Measurements from ENCODE around the gene ZNF618. TPM values are rescaled to one million over a fixed set of nuclear protein-coding genes. Genes with fewer than 3 reads are reported as not detected.

The ZNF618 gene
- polyA plus RNA-seq, 1 donor (not counting 4 experiments of a cell fraction or from before 2014, with no cell fraction given) = 2.5 TPM

DNA sequence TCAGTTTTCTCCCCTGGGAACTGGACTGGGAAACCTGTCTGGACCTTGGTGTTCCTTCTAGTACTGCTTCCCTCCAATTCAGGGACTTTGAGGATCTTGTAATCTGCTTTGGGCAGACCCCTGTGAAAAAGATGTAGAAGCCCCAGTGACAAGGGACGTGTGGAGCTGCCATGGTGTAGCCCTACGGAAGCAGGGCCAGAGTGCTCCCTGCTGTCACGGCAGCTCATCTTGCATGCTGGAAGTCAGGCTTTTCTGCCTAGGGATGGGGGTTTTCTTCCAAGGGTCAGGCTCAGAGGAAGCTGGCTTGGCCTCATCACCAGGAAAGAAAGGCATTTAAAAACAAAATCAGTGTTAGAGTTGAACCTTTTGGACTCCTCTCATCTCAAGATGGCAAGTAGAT, 115.6 kb downstream of the ZNF618 start:
- dilution Hi-C loops (cut with MboI; ENCODE audit: extremely low pct_ligation_motif_present, low sequenced_read_pairs) = no loop called here
- H4K20me1 ChIP-seq (ENCODE audit: control insufficient read depth, extremely low read depth, insufficient read depth, low read length) = no peaks in the 10 kb centered on the region
- H3K4me1 ChIP-seq (ENCODE audit: control insufficient read depth, extremely low read depth, insufficient read depth, low read length) = no peaks in the 10 kb centered on the region
- DNase-seq (ENCODE audit: low read depth, low spot score) (no peak), FAIRE-seq (no peak)
- H3K27ac ChIP-seq (ENCODE audit: control insufficient read depth, insufficient read depth, low read length) = no peak overlapping the region
- H3K79me2 ChIP-seq (ENCODE audit: control insufficient read depth, insufficient read depth, low read length) = no peaks in the 10 kb centered on the region
- H3K4me2 ChIP-seq (ENCODE audit: control insufficient read depth, extremely low read depth, insufficient read depth, low read depth, low read length) = no peak overlapping the region
- H3K9me3 ChIP-seq (ENCODE audit: control insufficient read depth, low read depth, low read length) = no peaks in the 10 kb centered on the region
- peaks cover 4% of the 10 kb centered on the region for H3K9me1 ChIP-seq (ENCODE audit: control insufficient read depth, extremely low read depth, insufficient read depth, low read length)
- no peaks in the 10 kb centered on the region for H3K27me3 ChIP-seq (ENCODE audit: control insufficient read depth, extremely low read depth, insufficient read depth, low read length)
- H3K36me3 ChIP-seq (ENCODE audit: control insufficient read depth in 2 of 2, extremely low read depth in 1 of 2, insufficient read depth in 2 of 2, low read length in 2 of 2) = peaks cover 0 to 9% of the 10 kb centered on the region in 2 experiments
- no peak for TF ChIP-seq CTCF (optimal IDR thresholded peaks at IDR 0.05 in 1 of 3, IDR thresholded peaks at IDR 0.05 in 1 of 3, conservative IDR thresholded peaks at IDR 0.05 in 1 of 3; ENCODE audit: extremely low read depth in 1 of 3, insufficient read depth in 2 of 3, low read length in 3 of 3)
- no peak for TF ChIP-seq EZH2 (IDR thresholded peaks at IDR 0.05; ENCODE audit: low read length)
- H3K9ac ChIP-seq (ENCODE audit: control insufficient read depth, extremely low read depth, insufficient read depth, low read length) = no peak overlapping the region
- H2AFZ ChIP-seq (ENCODE audit: control insufficient read depth, low read length) = no peak overlapping the region
- no peak overlapping the region for H3K4me3 ChIP-seq (ENCODE audit: control insufficient read depth in 2 of 3, extremely low read depth in 1 of 3, insufficient read depth in 2 of 3, low read depth in 1 of 3, low read length in 3 of 3)

- no peak for FAIRE-seq
- peaks cover 4% of the 10 kb centered on the region for H3K9me1 ChIP-seq (ENCODE audit: control insufficient read depth, extremely low read depth, insufficient read depth, low read length)
- dilution Hi-C loops (cut with MboI; ENCODE audit: extremely low pct_ligation_motif_present, low sequenced_read_pairs) = no loop called here
These were observed 116.3 kb downstream of the ZNF618 start for GRCh38 chr9:113992276-113992951.

More at GRCh38 chr9:113992276-113992951, 116.3 kb downstream of the ZNF618 start:
- no peak overlapping the region for H3K4me3 ChIP-seq (ENCODE audit: control insufficient read depth in 2 of 3, extremely low read depth in 1 of 3, insufficient read depth in 2 of 3, low read depth in 1 of 3, low read length in 3 of 3)
- DNase-seq (ENCODE audit: low read depth, low spot score) = no peak
- H4K20me1 ChIP-seq (ENCODE audit: control insufficient read depth, extremely low read depth, insufficient read depth, low read length) = no peaks in the 10 kb centered on the region
- H3K4me1 ChIP-seq (ENCODE audit: control insufficient read depth, extremely low read depth, insufficient read depth, low read length) = no peaks in the 10 kb centered on the region
- H3K9me3 ChIP-seq (ENCODE audit: control insufficient read depth, low read depth, low read length) = no peaks in the 10 kb centered on the region
- H3K4me2 ChIP-seq (ENCODE audit: control insufficient read depth, extremely low read depth, insufficient read depth, low read depth, low read length) = no peak overlapping the region
- H3K9ac ChIP-seq (ENCODE audit: control insufficient read depth, extremely low read depth, insufficient read depth, low read length) = no peak overlapping the region
- peaks cover 0 to 9% of the 10 kb centered on the region in 2 experiments for H3K36me3 ChIP-seq (ENCODE audit: control insufficient read depth in 2 of 2, extremely low read depth in 1 of 2, insufficient read depth in 2 of 2, low read length in 2 of 2)
- TF ChIP-seq CTCF (optimal IDR thresholded peaks at IDR 0.05 in 1 of 3, IDR thresholded peaks at IDR 0.05 in 1 of 3, conservative IDR thresholded peaks at IDR 0.05 in 1 of 3; ENCODE audit: extremely low read depth in 1 of 3, insufficient read depth in 2 of 3, low read length in 3 of 3) (no peak), EZH2 (IDR thresholded peaks at IDR 0.05; ENCODE audit: low read length) (no peak)
- no peak overlapping the region for H2AFZ ChIP-seq (ENCODE audit: control insufficient read depth, low read length)
- no peak overlapping the region for H3K27ac ChIP-seq (ENCODE audit: control insufficient read depth, insufficient read depth, low read length)
- H3K27me3 ChIP-seq (ENCODE audit: control insufficient read depth, extremely low read depth, insufficient read depth, low read length) = no peaks in the 10 kb centered on the region
- no peaks in the 10 kb centered on the region for H3K79me2 ChIP-seq (ENCODE audit: control insufficient read depth, insufficient read depth, low read length)
